ENCODE data around the gene MAGIX.

DNA sequence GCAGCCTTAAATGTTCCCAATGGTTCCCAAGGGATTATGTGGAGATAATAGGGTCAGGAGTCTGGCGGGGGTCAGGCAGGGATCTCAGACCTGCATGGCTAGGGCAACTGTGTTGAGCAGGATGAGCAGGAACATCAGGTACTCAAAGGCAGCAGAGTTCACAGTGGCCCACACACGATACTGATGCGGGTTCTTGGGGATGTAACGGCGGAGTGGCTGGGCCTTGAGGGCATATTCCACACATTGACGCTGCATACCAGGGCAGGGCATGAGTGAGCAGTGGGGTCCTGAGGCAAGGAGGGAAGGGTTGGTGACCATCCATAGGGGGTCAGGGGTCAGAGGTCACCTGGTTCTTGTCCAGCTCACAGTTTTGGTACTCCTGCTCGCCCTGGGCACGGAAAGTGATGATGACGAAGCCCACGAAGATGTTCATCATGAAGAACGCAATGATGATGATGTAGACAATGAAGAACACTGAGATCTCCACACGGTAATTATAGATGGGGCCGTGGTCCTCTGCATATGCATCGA, 52.5 kb downstream of the MAGIX start:
- TF ChIP-seq CTCF (IDR thresholded peaks at IDR 0.05; ENCODE audit: low read length) (no peak), EZH2 (IDR thresholded peaks at IDR 0.05; ENCODE audit: borderline replicate concordance, low read length) (no peak)

All from OCI-LY1 (cell line).